GM20431 (cell line): ENCODE measurements around the gene PCCA.
"Not testable (repeated sequence)": the region's sequence is repeated elsewhere in the genome, so short reads cannot be mapped to it uniquely, and the experiment has no call there.

ENCODE experiments used
- in situ Hi-C: fragments of 300-500 bp; cut with MseI, MboI; formaldehyde crosslinking; loops from one replicate; pipeline ENCODE4 v1.15.0; 2020; ENCODE audit warnings: low sequenced_read_pairs; ENCODE audit not compliant: unreplicated experiment

Gene PCCA

DNA sequence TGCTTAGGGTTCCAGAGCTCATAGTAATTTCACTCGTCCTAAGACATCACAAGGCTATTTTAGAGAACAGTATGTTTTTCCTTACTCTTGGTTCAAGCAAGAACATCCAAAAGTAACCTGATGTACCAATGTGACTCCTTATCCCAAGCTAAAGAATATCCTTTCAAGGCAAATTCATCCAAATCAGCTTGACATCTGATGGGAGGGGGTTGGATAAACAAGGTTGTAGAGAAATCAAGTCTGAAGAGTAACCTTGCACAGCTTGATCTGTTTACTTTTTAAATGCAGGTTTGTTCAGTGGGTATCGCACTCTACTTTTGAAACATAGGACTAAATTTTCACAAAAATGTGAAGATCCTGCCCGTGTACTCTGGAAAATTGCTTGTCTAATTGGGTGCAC, 298.5 kb downstream of the PCCA start:
- in situ Hi-C loops, result no loop called here

DNA sequence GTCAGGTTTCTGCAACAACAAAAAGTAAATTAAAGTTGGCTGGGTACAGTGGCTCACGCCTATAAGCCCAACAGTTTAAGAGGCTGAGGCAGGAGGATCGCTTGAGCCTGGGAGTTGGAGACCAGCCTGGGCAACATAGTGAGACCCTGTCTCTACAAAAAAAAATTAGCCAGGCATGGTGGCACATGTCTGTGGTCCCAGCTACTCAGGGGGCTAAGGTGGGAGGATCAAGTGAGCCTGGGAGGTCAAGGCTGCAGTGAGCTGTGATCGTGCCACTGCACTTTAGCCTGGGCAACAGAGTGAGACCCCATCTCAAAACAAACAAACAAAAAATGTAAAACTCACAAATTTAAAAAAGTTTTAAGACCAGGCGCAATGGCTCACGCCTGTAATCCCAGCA, 299.3 kb downstream of the PCCA start:
- in situ Hi-C loops, result not testable (repeated sequence)

DNA sequence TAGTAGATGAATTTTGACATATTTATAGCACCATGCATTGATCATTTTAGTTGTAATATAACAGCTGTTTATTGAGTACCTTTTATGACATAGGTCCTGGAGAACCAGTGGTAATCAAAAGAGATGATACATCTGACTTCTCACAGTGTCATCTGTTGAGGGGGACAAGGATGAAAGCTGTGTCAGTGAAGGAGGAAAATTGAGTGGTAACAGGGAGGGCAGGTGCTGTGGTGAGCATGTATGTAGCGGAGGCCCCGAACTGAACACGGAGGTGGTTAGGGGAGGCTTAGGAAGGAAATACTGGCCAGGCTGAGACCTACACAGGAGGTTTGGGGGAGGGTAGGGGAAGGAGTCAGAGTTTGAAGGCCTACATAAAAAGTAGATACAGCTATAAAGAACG, 300.0 kb downstream of the PCCA start:
- in situ Hi-C loops, result no loop called here

DNA sequence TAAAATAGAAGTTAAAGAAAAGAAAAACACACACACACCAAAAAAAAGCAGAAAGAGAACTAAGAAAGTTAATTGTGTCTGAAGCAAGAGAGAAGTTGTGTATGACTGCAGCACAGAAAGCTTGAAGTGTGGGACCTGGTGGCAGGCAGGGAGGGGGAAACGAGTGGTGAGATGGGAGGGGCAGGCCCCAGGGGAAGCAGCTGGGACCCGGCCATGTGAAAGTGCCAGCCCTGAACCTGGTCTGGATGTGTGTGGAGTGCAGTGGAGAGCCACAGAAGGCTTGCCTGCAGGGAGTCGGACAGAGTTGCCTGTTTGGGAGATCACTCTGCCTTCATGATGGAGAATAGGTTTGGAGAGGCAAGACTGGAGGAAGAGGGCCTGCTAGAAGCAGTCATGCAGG, 300.7 kb downstream of the PCCA start:
- in situ Hi-C loops, result no loop called here

DNA sequence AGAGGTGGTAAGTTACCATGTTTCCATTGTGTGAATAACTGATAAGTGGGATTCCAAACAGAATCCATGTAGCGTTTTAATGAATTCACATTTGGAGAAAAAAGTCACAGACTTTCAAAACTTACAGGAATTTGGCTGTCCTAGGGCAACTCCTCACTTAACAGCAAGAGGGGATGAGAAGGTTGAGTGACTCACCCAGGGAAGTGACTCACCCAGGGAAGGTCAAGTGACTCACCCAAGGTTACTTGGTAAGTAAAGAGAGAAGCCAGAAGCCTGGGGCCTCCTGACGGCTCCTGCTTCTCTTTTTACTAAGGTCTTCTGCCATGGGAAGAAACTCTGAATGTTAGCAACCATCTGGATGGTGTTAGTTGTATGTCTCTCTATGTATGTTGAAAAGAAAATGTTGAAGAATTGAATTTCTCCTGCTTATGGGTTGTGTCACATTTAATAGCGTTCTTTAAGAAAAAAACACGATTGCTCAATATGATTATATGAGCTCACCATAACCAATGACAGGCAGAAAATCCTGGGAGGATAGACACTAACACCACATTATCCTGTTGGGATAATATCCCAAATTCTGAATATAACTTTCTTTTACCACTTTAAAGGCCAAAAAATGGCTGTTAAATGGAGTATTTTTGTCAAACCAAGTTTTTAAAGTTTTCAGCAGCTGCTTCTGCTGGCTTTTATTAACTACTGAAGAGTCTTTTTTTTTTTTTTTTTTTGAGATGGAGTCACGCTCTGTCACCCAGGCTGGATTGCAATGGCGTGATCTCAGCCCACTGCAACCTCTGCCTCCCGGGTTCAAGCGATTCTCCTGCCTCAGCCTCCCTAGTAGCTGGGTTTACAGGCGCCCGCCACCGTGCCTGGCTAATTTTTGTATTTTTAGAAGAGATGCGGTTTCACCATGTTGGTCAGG, 304.1 kb downstream of the PCCA start:
- in situ Hi-C loops, result no loop called here

GRCh38 chr13:100394005-100394695, 305.3 kb downstream of the PCCA start:
- in situ Hi-C loops, result no loop called here

DNA sequence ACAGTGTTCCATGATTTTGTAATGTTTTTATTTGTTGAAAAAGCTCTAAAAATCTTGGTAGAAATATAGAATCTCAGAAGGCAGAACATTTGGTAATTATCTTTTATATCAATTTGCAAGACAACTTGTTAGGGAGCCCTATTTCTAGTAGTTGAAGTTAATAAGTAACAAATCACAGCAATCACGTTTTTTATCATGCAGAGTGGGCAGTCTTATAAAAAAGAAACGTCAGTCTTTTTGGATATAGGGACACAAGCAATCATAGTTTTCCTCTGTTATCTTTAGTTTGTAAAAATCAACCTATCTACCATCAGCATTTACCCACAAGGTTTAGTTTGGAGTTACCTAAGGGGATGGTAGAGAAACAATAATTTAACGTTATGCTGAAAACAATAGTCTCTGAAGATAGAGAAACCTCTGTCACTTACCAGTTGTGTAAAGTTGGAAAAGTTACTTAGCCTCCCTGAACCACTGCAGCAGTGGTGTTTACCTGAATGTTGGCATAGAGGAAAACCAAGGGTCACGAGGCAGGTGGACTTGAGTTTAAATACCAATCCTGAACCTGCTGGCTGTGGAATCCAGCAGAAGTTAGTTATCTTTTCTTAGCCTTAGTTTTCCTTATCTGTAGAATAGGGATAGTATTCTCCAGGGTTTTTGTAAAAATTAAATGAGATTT, 306.9 kb downstream of the PCCA start:
- in situ Hi-C loops, result no loop called here

GRCh38 chr13:100396776-100397175, 307.9 kb downstream of the PCCA start:
- in situ Hi-C loops, result no loop called here

- in situ Hi-C loops, result no loop called here
Measured at GRCh38 chr13:100397627-100398026, 308.7 kb downstream of the PCCA start.

DNA sequence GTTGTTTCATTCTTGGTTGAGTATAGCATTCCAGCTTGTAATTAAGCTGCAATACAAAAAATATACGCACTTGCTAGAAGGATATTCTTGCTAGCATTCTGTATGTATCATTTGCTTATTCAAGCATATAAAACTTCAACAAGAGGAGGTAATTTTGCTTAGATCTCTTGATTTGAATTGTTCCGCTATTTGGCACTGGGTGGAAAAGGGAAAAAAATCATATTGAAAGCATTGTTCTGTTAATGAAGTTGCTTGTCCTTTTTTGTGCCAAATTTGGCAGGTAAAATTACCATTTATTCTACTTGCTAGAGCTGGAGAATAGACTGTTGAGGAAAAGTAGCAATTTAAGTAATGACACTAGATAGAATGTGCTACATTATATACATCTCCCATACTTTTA, 309.5 kb downstream of the PCCA start:
- in situ Hi-C loops, result no loop called here

DNA sequence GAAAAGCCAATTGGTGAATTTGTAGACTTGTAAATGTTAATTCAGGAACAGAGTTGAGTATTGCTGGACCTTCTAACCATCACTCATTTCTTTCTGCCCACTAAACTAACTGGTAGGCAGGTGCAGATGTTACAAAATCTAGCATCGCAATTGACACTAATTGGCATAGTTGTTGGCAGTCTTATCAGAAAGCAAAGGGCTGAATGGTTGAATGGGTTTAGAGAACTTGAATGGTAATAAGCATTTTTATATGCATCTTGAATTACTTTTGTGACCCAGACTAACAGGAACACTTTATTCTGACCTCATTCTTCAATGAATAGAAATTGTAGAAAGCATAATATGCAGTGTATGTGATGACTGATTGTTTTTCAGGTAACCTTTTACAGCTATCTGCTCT, 310.6 kb downstream of the PCCA start:
- in situ Hi-C loops, result no loop called here

- in situ Hi-C loops, result no loop called here
Measured at GRCh38 chr13:100403675-100404074, 314.8 kb downstream of the PCCA start.

- in situ Hi-C loops, result no loop called here
Measured at GRCh38 chr13:100409132-100409531, 320.2 kb downstream of the PCCA start.

GRCh38 chr13:100423375-100423774, 334.5 kb downstream of the PCCA start:
- in situ Hi-C loops, result no loop called here

- in situ Hi-C loops, result no loop called here
Measured at GRCh38 chr13:100428986-100429385, 340.1 kb downstream of the PCCA start.

- in situ Hi-C loops, result no loop called here
Measured at GRCh38 chr13:100432611-100433010, 343.7 kb downstream of the PCCA start.

DNA sequence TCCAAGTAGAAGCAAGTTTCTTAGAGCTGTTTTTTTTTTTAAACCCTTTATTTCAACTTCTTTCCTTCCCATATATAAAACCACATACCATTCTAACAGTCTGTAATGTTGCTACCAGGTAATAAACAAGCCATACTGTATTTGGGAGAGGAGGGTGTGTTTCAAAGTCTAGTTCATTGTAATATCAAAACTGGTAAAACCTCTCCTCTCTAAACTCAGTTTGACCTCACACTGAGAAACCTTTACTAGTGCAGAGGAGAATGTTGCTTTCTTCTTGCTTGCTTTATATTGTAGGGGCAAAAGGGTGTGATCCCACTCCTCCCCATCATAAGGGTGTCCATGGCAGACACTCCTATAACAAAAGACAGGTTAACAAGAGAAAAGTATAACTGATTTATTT, 344.6 kb downstream of the PCCA start:
- in situ Hi-C loops, result no loop called here

- in situ Hi-C loops, result no loop called here
Measured at GRCh38 chr13:100434010-100434763, 345.3 kb downstream of the PCCA start.

DNA sequence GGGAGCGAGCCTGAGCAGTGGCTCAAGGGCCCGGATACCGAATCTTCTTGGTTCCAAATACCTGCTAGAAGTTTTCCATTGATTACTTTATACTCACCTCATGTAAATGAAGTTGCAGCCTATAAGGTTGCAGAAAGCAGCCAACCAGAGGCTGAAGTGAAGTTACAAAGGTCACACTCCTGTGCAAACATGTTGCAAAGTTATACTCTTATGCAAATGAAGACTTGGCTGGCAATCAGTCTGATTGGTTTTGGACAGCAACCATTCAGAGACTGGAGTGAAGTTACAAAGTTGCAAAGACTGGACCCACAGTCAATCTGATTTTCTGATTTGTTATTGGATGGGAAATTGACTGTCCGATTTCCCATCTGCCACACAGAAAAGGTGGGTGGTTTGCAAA, 347.2 kb downstream of the PCCA start:
- in situ Hi-C loops, result no loop called here

GRCh38 chr13:100438059-100438788, 349.3 kb downstream of the PCCA start:
- in situ Hi-C loops, result no loop called here
